Stimulated activated CD8-positive, alpha-beta memory T cell treated with anti-CD3 and anti-CD28 coated beads, Interleukin-7, amount 100 ng/mL, for 24 hours (primary cell): ENCODE results near the gene GLTP.

ENCODE experiments used
- DNase-seq: peaks from one replicate; pipeline ENCODE4 v3.0.0-alpha.2; 2020; ENCODE audit warnings: low read depth

Gene GLTP

GRCh38 chr12:109842021-109842420 is 38.3 kb downstream of the GLTP start:
- DNase-seq: no peak

GRCh38 chr12:109841356-109841755 is 39.0 kb downstream of the GLTP start:
- no peak for DNase-seq

- DNase-seq: no peak
Measured at GRCh38 chr12:109840305-109841074, 39.9 kb downstream of the GLTP start.

- no peak for DNase-seq
Measured at GRCh38 chr12:109839444-109839843, 40.9 kb downstream of the GLTP start.

- no peak for DNase-seq
Measured at GRCh38 chr12:109836916-109837315, 43.4 kb downstream of the GLTP start.

GRCh38 chr12:109835827-109836226 is 44.5 kb downstream of the GLTP start:
- no peak for DNase-seq

- no peak for DNase-seq
Measured at GRCh38 chr12:109833307-109834189, 46.8 kb downstream of the GLTP start, which contains the start of gene TRPV4. Gene TRPV4, minus strand, starts transcription at chr12:109833398. Its CDS starts 18,602 bp downstream, at chr12:109814796.

- no peak for DNase-seq
Measured at GRCh38 chr12:109832541-109833306, 47.6 kb downstream of the GLTP start.

GRCh38 chr12:109831929-109832328 is 48.4 kb downstream of the GLTP start:
- DNase-seq: no peak

- no peak for DNase-seq
Measured at GRCh38 chr12:109831365-109831764, 49.0 kb downstream of the GLTP start.

- DNase-seq: no peak
Measured at GRCh38 chr12:109830718-109831117, 49.6 kb downstream of the GLTP start.

GRCh38 chr12:109830267-109830666 is 50.1 kb downstream of the GLTP start:
- no peak for DNase-seq

GRCh38 chr12:109829667-109830066 is 50.7 kb downstream of the GLTP start:
- no peak for DNase-seq

- DNase-seq: no peak
Measured at GRCh38 chr12:109828754-109829511, 51.4 kb downstream of the GLTP start.

GRCh38 chr12:109827566-109828550 is 52.5 kb downstream of the GLTP start:
- no peak for DNase-seq

GRCh38 chr12:109827080-109827479 is 53.3 kb downstream of the GLTP start:
- DNase-seq: no peak

GRCh38 chr12:109824731-109825130 is 55.6 kb downstream of the GLTP start:
- no peak for DNase-seq

GRCh38 chr12:109822951-109823411 is 57.4 kb downstream of the GLTP start:
- no peak for DNase-seq

GRCh38 chr12:109822416-109822815 is 57.9 kb downstream of the GLTP start:
- DNase-seq: no peak

- DNase-seq: no peak
Measured at GRCh38 chr12:109821968-109822367, 58.4 kb downstream of the GLTP start.
